ENCODE measurements around the gene EIF5AL1.
"Not testable (repeated sequence)": the region's sequence is repeated elsewhere in the genome, so short reads cannot be mapped to it uniquely, and the experiment has no call there.

EIF5AL1 gene

GRCh38 chr10:79516532-79517205 lies 4.3 kb downstream of the EIF5AL1 start:
- DNase-seq (ENCODE audit: low spot score); in situ Hi-C loops (cut with MboI; ENCODE audit: low sequenced_read_pairs, unreplicated experiment): not testable (repeated sequence)

- DNase-seq (ENCODE audit: low spot score); in situ Hi-C loops (cut with MboI; ENCODE audit: low sequenced_read_pairs, unreplicated experiment): not testable (repeated sequence)
These were observed 5.2 kb downstream of the EIF5AL1 start for GRCh38 chr10:79517567-79517966.

GRCh38 chr10:79521751-79522150 lies 9.4 kb downstream of the EIF5AL1 start:
- in situ Hi-C loops (cut with MboI; ENCODE audit: low sequenced_read_pairs, unreplicated experiment): not testable (repeated sequence)

GRCh38 chr10:79522464-79522863 lies 10.1 kb downstream of the EIF5AL1 start:
- DNase-seq (ENCODE audit: low spot score); in situ Hi-C loops (cut with MboI; ENCODE audit: low sequenced_read_pairs, unreplicated experiment): not testable (repeated sequence)

More at GRCh38 chr10:79521751-79522150, 9.4 kb downstream of the EIF5AL1 start:
- DNase-seq (ENCODE audit: low spot score): not testable (repeated sequence)

- DNase-seq (ENCODE audit: low spot score): not testable (repeated sequence)
These were observed 11.0 kb downstream of the EIF5AL1 start for GRCh38 chr10:79523157-79523853.

GRCh38 chr10:79525049-79525710 lies 12.8 kb downstream of the EIF5AL1 start:
- in situ Hi-C loops (cut with MboI; ENCODE audit: low sequenced_read_pairs, unreplicated experiment); DNase-seq (ENCODE audit: low spot score): not testable (repeated sequence)

More at GRCh38 chr10:79523157-79523853, 11.0 kb downstream of the EIF5AL1 start:
- in situ Hi-C loops (cut with MboI; ENCODE audit: low sequenced_read_pairs, unreplicated experiment): not testable (repeated sequence)

- in situ Hi-C loops (cut with MboI; ENCODE audit: low sequenced_read_pairs, unreplicated experiment); DNase-seq (ENCODE audit: low spot score): not testable (repeated sequence)
These were observed 15.9 kb downstream of the EIF5AL1 start for GRCh38 chr10:79528261-79528660.

- DNase-seq (ENCODE audit: low spot score); in situ Hi-C loops (cut with MboI; ENCODE audit: low sequenced_read_pairs, unreplicated experiment): not testable (repeated sequence)
These were observed 21.0 kb downstream of the EIF5AL1 start for GRCh38 chr10:79533142-79533902.

- in situ Hi-C loops (cut with MboI; ENCODE audit: low sequenced_read_pairs, unreplicated experiment); DNase-seq (ENCODE audit: low spot score): not testable (repeated sequence)
These were observed 21.5 kb downstream of the EIF5AL1 start for GRCh38 chr10:79533903-79534175.

- in situ Hi-C loops (cut with MboI; ENCODE audit: low sequenced_read_pairs, unreplicated experiment); DNase-seq (ENCODE audit: low spot score): not testable (repeated sequence)
These were observed 26.0 kb downstream of the EIF5AL1 start for GRCh38 chr10:79538311-79538710.

- in situ Hi-C loops (cut with MboI; ENCODE audit: low sequenced_read_pairs, unreplicated experiment); DNase-seq (ENCODE audit: low spot score): not testable (repeated sequence)
These were observed 28.6 kb downstream of the EIF5AL1 start for GRCh38 chr10:79540930-79541329.

GRCh38 chr10:79542626-79543025 lies 30.3 kb downstream of the EIF5AL1 start:
- DNase-seq (ENCODE audit: low spot score): no peak
- in situ Hi-C loops (cut with MboI; ENCODE audit: low sequenced_read_pairs, unreplicated experiment): no loop called here
- no peak for TF ChIP-seq CTCF (IDR thresholded peaks at IDR 0.05; ENCODE audit: borderline replicate concordance, control extremely low read depth, extremely low read depth, insufficient read depth, missing control alignments)

GRCh38 chr10:79544408-79544807 lies 32.1 kb downstream of the EIF5AL1 start:
- in situ Hi-C loops (cut with MboI; ENCODE audit: low sequenced_read_pairs, unreplicated experiment); DNase-seq (ENCODE audit: low spot score): not testable (repeated sequence)

- DNase-seq (ENCODE audit: low spot score); in situ Hi-C loops (cut with MboI; ENCODE audit: low sequenced_read_pairs, unreplicated experiment): not testable (repeated sequence)
These were observed 32.8 kb downstream of the EIF5AL1 start for GRCh38 chr10:79544926-79545659.

GRCh38 chr10:79547128-79547527 lies 34.8 kb downstream of the EIF5AL1 start:
- DNase-seq (ENCODE audit: low spot score); in situ Hi-C loops (cut with MboI; ENCODE audit: low sequenced_read_pairs, unreplicated experiment): not testable (repeated sequence)

Data from GM13976 (cell line).